A549 treated with GW870086 at 1 μM for 4 hours (cell line): ENCODE data around the gene PATE4. TPM values are rescaled to one million over a fixed set of nuclear protein-coding genes. Genes with fewer than 3 reads are reported as not detected.

ENCODE experiments used
- total RNA-seq: library from RNA; stranded (reverse); fragments of 200-300 nt; extraction: Qiagen RNA extraction; gene quantifications from 5 replicates; pipeline ENCODE4 v1.2.3, GENCODE V29; 2022; ENCODE audit warnings: low read depth

The PATE4 gene
- not detected in 5 replicates for total RNA-seq

GRCh38 chr11:125833016-125833415 lies at the start of gene PATE4:
Gene PATE4 (plus strand): TSS chr11:125833316. CDS start chr11:125833360, 44 bp downstream.

GRCh38 chr11:125787827-125788226 lies 45.3 kb upstream of the PATE4 start, which contains the start of gene PATE3:
Gene PATE3 (plus strand): TSS chr11:125788127. CDS start chr11:125788152, 25 bp downstream.

GRCh38 chr11:125887373-125888324 lies 54.5 kb downstream of the PATE4 start, which contains the start of gene HYLS1:
Gene HYLS1 (plus strand): TSS chr11:125887668. CDS start chr11:125899369, 11,701 bp downstream.

Other genes with a start within 250 kb of the PATE4 start
- gene STT3A, start 240.5 kb upstream of the PATE4 start, total RNA-seq: 88.1 to 107 TPM (median 97.5 TPM) in 5 replicates
- 28.6 to 33.7 TPM (median 32.0 TPM) in 5 replicates for gene CHEK1, start 208.2 kb upstream of the PATE4 start, total RNA-seq
- gene ACRV1, start 152.5 kb upstream of the PATE4 start, total RNA-seq: not detected in 5 replicates
- not detected in 5 replicates for gene PATE1, start 87.0 kb upstream of the PATE4 start, total RNA-seq
- not detected in 5 replicates for gene PATE2, start 54.5 kb upstream of the PATE4 start, total RNA-seq
- gene PATE3, start 45.2 kb upstream of the PATE4 start, total RNA-seq: not detected in 5 replicates
- gene HYLS1, start 54.4 kb downstream of the PATE4 start, total RNA-seq: 11.7 to 13.6 TPM (median 12.9 TPM) in 5 replicates
- gene PUS3, start 69.9 kb downstream of the PATE4 start, total RNA-seq: 5.9 to 12.4 TPM (median 8.1 TPM) in 5 replicates
- not detected in 5 replicates for gene DDX25, start 71.2 kb downstream of the PATE4 start, total RNA-seq
- 0.12 TPM in 1 of 5 replicates, not detected in the others for gene VSIG10L2, start 112.7 kb downstream of the PATE4 start, total RNA-seq
- gene CDON, start 229.6 kb downstream of the PATE4 start, total RNA-seq: 1.8 to 2.7 TPM (median 2.0 TPM) in 5 replicates